Measurements from ENCODE around the gene UNKL. TPM values are rescaled to one million over a fixed set of nuclear protein-coding genes. Genes with fewer than 3 reads are reported as not detected.
A peak's percentile ranks its signal among the peaks of the same experiment; 100 is the strongest.
"Not testable (repeated sequence)": the region's sequence is repeated elsewhere in the genome, so short reads cannot be mapped to it uniquely, and the experiment has no call there.

Gene UNKL
- total and polyA plus RNA-seq, 12 donors: 10.1 to 174 (median 33.3) TPM

DNA sequence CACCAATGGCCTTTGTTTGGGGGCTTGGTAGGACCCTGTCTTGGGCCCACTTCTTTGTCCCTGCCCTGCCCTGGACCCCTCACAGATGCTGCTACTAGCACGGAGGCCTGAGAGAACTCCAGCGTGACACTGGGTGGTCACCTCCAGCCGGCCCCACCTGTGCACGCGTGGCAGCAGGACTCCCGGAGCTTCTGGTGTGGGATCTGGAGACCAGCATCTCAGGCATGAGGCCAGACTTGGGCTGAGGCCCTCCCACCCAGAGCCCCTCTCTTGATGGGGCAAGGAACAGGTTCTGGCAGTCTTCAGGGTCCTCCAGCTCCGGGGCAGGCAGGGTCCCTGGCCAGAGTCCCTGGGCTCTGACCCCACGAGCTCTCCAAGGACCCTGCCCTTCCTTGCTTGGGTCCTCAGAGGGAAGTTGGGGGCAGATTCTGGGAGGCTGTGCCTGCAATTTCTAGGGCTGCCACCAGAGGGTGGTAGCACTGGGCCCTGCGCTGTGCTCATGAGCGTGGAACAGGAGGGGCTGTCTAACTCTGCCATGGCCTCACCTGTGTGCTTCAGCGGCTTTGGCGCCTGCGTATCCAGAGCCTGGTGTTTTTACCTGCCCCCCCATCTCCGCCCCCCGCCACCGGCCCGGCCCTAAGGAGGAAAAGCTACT, 84.1 kb downstream of the UNKL start:
- Histone ChIP-seq H3K9me3 (replicated peaks in 1 of 3) (no peaks in the 10 kb centered on the region), H3K36me3 (replicated peaks in 1 of 2) (peaks cover 0 to 4% of the 10 kb centered on the region in 2 donors), H3K27ac (no peak overlapping the region), H3K27me3 (peaks cover 9% of the 10 kb centered on the region), H3K4me1 (replicated peaks in 1 of 2) (peaks cover 10 to 32% of the 10 kb centered on the region in 2 donors), H3K4me3 (no peak overlapping the region)
- 37 to 92% (median 64%) methylated on average over 2 to 17 of the region's 17 CpGs for WGBS, 4 donors
- no peak for TF ChIP-seq POLR2A (IDR thresholded peaks at IDR 0.05)
- TF ChIP-seq, protein P1, sequence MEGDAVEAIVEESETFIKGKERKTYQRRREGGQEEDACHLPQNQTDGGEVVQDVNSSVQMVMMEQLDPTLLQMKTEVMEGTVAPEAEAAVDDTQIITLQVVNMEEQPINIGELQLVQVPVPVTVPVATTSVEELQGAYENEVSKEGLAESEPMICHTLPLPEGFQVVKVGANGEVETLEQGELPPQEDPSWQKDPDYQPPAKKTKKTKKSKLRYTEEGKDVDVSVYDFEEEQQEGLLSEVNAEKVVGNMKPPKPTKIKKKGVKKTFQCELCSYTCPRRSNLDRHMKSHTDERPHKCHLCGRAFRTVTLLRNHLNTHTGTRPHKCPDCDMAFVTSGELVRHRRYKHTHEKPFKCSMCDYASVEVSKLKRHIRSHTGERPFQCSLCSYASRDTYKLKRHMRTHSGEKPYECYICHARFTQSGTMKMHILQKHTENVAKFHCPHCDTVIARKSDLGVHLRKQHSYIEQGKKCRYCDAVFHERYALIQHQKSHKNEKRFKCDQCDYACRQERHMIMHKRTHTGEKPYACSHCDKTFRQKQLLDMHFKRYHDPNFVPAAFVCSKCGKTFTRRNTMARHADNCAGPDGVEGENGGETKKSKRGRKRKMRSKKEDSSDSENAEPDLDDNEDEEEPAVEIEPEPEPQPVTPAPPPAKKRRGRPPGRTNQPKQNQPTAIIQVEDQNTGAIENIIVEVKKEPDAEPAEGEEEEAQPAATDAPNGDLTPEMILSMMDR (IDR thresholded peaks at IDR 0.05): peak; percentile 11 to 57 (median 30)
- no peak for DNase-seq
- intact Hi-C loops (cut with DNase I): no loop called here

DNA sequence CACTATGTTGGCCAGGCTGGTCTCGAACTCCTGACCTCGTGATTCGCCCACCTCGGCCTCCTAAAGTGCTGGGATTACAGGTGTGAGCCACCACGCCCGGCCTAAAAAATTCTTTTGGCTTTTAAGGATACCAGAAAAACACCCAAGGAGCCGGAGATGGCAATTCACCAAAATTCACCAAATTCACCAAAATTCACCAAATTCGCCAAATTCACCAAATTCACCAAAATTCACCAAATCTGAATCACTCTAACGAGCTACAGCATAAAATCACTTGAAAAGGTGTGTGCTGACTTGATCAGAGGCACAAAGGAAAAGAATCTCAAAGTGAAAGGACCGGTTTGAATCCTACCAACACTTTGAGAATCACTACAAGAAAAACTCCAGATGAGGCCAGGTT, 85.5 kb downstream of the UNKL start:
- H3K4me3 ChIP-seq; DNase-seq; H3K9me3 ChIP-seq (replicated peaks in 1 of 3); intact Hi-C loops (cut with DNase I); H3K27ac ChIP-seq; H3K27me3 ChIP-seq: not testable (repeated sequence)
- Histone ChIP-seq H3K36me3 (replicated peaks in 1 of 2) (peaks cover 0 to 18% of the 10 kb centered on the region in 2 donors), H3K4me1 (replicated peaks in 1 of 2) (peaks cover 4 to 26% of the 10 kb centered on the region in 2 donors)
- 91 to 94% (median 91%) methylated on average over 10 of the region's 10 CpGs for WGBS, 4 donors

DNA sequence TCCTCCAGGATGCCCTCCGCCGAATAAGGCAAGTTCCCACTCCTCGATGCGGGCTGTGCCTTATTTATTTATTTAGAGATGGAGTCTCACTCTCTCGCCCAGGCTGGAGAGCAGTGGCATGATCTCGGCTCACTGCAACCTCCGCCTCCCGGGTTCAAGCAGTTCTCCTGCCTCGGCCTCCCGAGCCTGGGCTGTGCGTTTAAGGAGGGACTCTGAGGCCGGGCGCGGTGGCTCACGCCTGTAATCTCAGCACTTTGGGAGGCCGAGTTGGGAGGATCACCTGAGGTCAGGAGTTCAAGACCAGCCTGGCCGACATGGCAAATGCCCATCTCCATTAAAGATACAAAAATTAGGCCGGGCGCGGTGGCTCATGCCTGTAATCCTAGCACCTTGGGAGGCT, 86.4 kb downstream of the UNKL start:
- WGBS, 4 donors: 86 to 91% (median 87%) methylated on average over 15 to 20 of the region's 20 CpGs
- Histone ChIP-seq H3K4me1 (replicated peaks in 1 of 2) (peaks cover 0 to 20% of the 10 kb centered on the region in 2 donors), H3K36me3 (replicated peaks in 1 of 2) (peaks cover 0 to 26% of the 10 kb centered on the region in 2 donors)
- H3K27ac ChIP-seq; H3K9me3 ChIP-seq (replicated peaks in 1 of 3); H3K4me3 ChIP-seq; H3K27me3 ChIP-seq; DNase-seq; intact Hi-C loops (cut with DNase I): not testable (repeated sequence)

DNA sequence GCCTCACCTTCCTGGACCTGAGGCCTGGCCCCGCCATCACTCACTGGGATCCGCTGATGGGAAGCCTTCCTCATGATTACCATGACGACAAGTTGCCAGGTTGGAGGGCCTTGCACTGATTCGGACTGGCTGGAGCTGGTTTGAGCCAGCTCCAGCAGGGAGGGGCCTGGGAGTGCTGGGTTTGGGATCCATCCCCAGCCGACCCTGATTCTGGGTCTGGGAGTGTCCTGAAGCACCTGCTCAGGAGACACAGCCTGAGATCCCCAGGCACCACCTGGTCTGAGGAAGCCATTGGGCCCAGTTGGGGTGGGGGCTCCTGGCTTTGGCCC, 86.9 kb downstream of the UNKL start:
- Histone ChIP-seq H3K4me3 (no peak overlapping the region), H3K36me3 (replicated peaks in 1 of 2) (peaks cover 0 to 29% of the 10 kb centered on the region in 2 donors), H3K9me3 (replicated peaks in 1 of 3) (no peaks in the 10 kb centered on the region), H3K27ac (no peak overlapping the region), H3K4me1 (replicated peaks in 1 of 2) (peaks cover 0 to 15% of the 10 kb centered on the region in 2 donors), H3K27me3 (peaks cover 3% of the 10 kb centered on the region)
- WGBS, 4 donors: 68 to 78% (median 72%) methylated on average over 2 to 5 of the region's 5 CpGs
- no peak for DNase-seq
- TF ChIP-seq POLR2A (IDR thresholded peaks at IDR 0.05): no peak
- TF ChIP-seq, protein P1 (IDR thresholded peaks at IDR 0.05): no peak
- intact Hi-C loops (cut with DNase I): no loop called here

DNA sequence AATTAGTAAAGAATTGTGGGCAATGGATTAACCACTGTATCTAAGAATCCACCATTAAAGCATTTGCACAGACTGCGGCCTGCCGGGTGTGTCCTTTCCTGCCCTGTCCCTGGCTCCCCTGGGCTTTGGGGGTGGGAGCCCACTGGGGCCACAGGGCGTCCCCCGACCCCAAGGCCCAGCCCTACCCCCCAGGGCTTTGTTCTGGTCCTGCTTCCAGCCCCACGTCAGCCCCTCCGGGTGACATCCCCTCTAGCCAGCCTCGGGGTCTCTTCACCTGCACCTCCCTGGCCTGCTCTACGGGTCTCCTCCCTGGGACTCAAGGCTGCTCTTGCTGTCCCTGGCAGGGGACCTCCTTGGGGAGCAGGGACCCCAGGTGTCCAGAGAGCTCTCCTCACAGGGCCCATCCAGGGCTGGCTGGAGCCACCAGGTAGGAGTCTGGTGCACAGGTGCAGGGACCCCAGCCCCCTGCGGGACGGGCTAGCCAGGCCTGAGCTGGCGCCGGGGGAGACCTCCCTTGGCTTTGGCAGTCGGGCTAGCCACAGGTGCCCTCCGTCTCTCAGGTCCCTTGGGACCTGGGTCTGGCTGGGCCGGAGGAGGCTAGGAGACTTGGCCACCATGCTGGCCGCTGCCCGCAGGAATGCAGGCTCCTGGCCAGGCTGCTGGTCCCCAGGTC, 87.4 kb downstream of the UNKL start:
- no peak for DNase-seq
- Histone ChIP-seq H3K27ac (no peak overlapping the region), H3K4me1 (replicated peaks in 1 of 2) (peaks cover 0 to 10% of the 10 kb centered on the region in 2 donors), H3K36me3 (replicated peaks in 1 of 2) (peaks cover 0 to 33% of the 10 kb centered on the region in 2 donors), H3K4me3 (no peak overlapping the region), H3K9me3 (replicated peaks in 1 of 3) (no peaks in the 10 kb centered on the region), H3K27me3 (peaks cover under 1% of the 10 kb centered on the region)
- TF ChIP-seq, protein P1 (IDR thresholded peaks at IDR 0.05): no peak
- WGBS, 4 donors: 69 to 92% (median 77%) methylated on average over 7 to 17 of the region's 17 CpGs
- intact Hi-C loops (cut with DNase I): no loop called here
